ENCODE results near the gene SYT9.
A peak's percentile ranks its signal among the peaks of the same experiment; 100 is the strongest.

SYT9 gene

DNA sequence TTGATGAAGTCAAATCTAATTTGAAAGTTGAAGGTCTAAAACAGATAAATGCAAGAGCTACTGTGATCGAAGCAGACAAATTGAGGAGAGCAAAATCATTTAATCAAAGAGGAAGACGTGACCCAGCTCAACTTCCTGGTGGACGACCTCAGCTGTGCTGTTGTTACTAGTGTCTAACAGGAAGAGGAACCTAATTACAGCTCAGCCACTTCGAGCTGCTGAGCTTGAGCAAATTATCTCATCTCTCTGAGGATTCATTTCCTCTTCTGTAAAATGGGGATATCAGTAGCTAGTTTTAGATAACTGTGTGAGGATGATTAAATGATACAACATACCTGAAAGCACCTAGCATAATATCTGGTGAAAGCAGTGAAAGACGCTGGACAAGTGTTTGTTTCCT lies 185.0 kb downstream of the SYT9 start:
- peaks cover 9 to 44% of the 10 kb centered on the region in 2 experiments for H3K4me1 ChIP-seq (ENCODE audit: control insufficient read depth in 1 of 2, insufficient read depth in 1 of 2, low read depth in 1 of 2, low read length in 1 of 2)
- no peaks in the 10 kb centered on the region for H3K36me3 ChIP-seq
- H3K9me3 ChIP-seq, result no peaks in the 10 kb centered on the region
- no peaks in the 10 kb centered on the region for H3K27me3 ChIP-seq
- peak overlapping the region; percentile 58 for H3K27ac ChIP-seq
- no peak overlapping the region for H3K4me3 ChIP-seq (ENCODE audit: low read depth in 1 of 2, low read length in 1 of 2)
- TF ChIP-seq, protein P1, sequence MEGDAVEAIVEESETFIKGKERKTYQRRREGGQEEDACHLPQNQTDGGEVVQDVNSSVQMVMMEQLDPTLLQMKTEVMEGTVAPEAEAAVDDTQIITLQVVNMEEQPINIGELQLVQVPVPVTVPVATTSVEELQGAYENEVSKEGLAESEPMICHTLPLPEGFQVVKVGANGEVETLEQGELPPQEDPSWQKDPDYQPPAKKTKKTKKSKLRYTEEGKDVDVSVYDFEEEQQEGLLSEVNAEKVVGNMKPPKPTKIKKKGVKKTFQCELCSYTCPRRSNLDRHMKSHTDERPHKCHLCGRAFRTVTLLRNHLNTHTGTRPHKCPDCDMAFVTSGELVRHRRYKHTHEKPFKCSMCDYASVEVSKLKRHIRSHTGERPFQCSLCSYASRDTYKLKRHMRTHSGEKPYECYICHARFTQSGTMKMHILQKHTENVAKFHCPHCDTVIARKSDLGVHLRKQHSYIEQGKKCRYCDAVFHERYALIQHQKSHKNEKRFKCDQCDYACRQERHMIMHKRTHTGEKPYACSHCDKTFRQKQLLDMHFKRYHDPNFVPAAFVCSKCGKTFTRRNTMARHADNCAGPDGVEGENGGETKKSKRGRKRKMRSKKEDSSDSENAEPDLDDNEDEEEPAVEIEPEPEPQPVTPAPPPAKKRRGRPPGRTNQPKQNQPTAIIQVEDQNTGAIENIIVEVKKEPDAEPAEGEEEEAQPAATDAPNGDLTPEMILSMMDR (IDR thresholded peaks at IDR 0.05), result no peak

DNA sequence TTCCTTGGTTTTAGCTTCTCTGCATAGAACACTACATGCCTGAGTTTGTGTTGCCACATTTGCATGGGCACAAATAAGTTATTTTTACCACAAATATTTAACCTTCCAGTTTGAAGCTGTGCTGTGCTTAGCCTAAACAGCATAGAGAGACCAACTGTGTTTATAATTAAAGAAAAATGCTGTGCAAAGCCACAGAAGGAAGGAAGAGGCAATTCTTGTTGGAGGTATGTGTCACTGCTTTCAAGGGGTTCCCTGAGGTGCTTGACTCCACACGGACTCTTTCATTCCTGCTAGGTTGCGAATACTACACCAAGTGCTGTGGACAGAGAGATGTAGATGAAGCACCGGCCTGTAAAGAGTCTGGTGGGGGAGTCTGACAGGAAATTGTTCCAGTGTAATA lies 186.0 kb downstream of the SYT9 start:
- H3K27me3 ChIP-seq, result no peaks in the 10 kb centered on the region
- H3K36me3 ChIP-seq, result no peaks in the 10 kb centered on the region
- no peak overlapping the region for H3K27ac ChIP-seq
- peaks cover 9 to 44% of the 10 kb centered on the region in 2 experiments for H3K4me1 ChIP-seq (ENCODE audit: control insufficient read depth in 1 of 2, insufficient read depth in 1 of 2, low read depth in 1 of 2, low read length in 1 of 2)
- H3K4me3 ChIP-seq (ENCODE audit: low read depth in 1 of 2, low read length in 1 of 2), result no peak overlapping the region
- TF ChIP-seq, protein P1 (IDR thresholded peaks at IDR 0.05), result no peak
- no peaks in the 10 kb centered on the region for H3K9me3 ChIP-seq

DNA sequence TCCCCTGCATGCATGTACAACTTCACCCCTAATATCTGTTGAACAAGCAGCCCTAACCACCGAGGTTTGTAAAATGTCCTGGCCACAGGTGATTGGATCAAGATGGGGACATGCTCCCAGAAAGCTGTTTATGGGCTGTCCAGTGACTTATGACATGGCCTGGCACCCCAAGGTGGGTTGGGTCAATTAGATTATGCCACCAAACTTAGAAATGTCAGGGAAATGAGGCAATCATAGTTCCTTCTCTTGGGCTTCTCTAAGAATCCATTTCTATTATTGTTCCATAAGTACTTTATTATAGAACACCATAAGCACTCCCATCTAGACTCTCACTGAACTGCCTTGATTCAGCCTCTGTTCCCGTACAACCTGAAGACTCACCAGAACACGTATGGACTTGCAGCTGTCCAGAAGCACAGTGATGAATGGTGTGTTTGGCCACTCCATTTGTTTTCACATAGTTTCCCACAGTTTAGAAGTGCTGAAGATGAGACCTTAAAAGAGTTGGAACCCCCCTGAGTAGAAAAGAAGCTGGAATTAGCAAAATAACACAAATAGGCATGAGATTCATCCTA lies 188.1 kb downstream of the SYT9 start:
- peaks cover 11% of the 10 kb centered on the region for H3K27me3 ChIP-seq
- H3K4me1 ChIP-seq (ENCODE audit: control insufficient read depth in 1 of 2, insufficient read depth in 1 of 2, low read depth in 1 of 2, low read length in 1 of 2), result peaks cover 9 to 44% of the 10 kb centered on the region in 2 experiments
- H3K27ac ChIP-seq, result peak overlapping the region; percentile 51
- no peaks in the 10 kb centered on the region for H3K36me3 ChIP-seq
- no peak overlapping the region for H3K4me3 ChIP-seq (ENCODE audit: low read depth in 1 of 2, low read length in 1 of 2)
- no peaks in the 10 kb centered on the region for H3K9me3 ChIP-seq
- TF ChIP-seq, protein P1 (IDR thresholded peaks at IDR 0.05), result no peak

DNA sequence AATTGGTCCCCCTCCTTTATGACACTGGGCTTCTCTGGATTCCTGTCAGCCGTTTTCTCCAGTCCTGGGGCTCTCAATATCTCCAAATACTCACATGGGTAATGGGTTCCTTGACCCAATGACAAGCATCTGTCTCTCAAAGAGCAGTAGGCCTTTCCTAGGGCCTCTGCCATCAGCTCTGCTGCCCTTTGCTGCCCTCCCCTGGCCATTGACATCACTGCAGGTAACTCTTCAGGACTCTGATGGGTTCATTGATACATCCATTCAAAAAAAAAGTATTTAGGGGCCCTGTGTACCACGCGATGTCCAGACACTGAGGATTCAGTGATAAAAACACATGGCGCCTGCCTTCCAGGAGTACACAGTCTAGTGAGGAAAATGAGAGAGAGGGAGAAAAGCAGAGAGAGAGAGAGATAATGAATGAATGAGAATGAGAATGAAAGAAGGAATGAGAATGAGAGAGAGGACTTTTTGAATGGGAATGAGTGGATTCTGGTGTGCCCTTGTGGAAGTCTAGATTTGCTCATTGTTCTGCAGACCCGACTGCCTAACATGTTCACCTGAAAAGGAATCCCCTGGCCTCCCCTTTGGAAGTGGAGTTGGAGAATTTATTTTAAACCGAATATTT lies 191.0 kb downstream of the SYT9 start:
- TF ChIP-seq, protein P1 (IDR thresholded peaks at IDR 0.05), result peak; percentile 65
- no peaks in the 10 kb centered on the region for H3K9me3 ChIP-seq
- H3K4me3 ChIP-seq (ENCODE audit: low read depth in 1 of 2, low read length in 1 of 2), result no peak overlapping the region
- peaks cover 9 to 26% of the 10 kb centered on the region in 2 experiments for H3K4me1 ChIP-seq (ENCODE audit: control insufficient read depth in 1 of 2, insufficient read depth in 1 of 2, low read depth in 1 of 2, low read length in 1 of 2)
- no peaks in the 10 kb centered on the region for H3K36me3 ChIP-seq
- peaks cover 11% of the 10 kb centered on the region for H3K27me3 ChIP-seq
- no peak overlapping the region for H3K27ac ChIP-seq

DNA sequence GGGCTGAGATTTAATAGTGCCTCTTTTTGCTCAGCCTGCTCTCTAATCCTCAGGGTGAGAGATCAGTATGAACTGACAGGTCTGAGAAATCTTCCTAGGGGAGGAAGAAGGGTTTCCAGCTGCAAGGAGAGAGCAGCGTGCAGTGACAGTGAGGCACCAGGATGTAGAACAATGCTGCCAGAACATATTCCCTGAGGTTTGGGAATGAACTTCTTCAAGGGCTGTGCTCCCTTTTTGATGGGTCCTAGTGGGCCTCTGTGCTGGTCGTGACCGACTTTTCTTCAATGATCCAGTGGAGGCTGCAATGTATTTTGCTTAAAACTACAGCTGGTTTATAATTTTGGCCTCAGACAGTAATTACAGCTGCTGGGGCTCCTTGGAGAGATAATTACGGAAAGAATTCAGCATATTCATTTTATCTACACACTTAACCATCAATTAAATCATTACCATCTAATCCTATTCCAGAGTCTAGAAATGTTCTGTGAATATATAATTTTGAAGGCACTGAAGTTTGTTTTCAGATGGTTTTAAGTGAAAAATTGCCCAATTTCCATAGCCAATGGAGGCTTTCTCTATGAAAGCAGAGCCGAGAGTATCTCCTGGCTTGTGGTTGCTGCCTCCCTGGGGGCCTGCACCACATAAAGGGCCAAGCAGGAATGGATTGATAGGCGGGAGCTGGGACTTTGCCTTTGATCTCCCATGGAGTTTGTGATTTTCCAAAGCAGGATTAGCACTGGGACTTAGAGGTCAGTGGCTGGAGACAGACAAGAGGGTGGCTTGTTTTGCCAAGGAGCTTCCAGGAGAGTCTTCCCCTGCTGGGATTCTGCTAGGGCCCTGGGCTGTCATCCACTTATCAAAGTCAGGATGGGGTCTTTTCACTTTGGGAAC lies 192.6 kb downstream of the SYT9 start:
- Histone ChIP-seq H3K27me3 (peaks cover 11% of the 10 kb centered on the region), H3K36me3 (no peaks in the 10 kb centered on the region), H3K4me1 (ENCODE audit: control insufficient read depth in 1 of 2, insufficient read depth in 1 of 2, low read depth in 1 of 2, low read length in 1 of 2) (peaks cover 8 to 12% of the 10 kb centered on the region in 2 experiments), H3K4me3 (ENCODE audit: low read depth in 1 of 2, low read length in 1 of 2) (no peak overlapping the region), H3K27ac (no peak overlapping the region), H3K9me3 (no peaks in the 10 kb centered on the region)
- TF ChIP-seq, protein P1 (IDR thresholded peaks at IDR 0.05), result no peak
